KMS-11 (cell line): Measurements from ENCODE around the gene ZFR.

Experiments used
- H2AFZ ChIP-seq: fragments of 200-600 bp; sonication (generic); 2 replicates; pipeline ENCODE4 v1.6.1; 2016; ENCODE audit warnings: antibody characterized with exemption, mixed run types, low read depth
- H3K27ac ChIP-seq: fragments of 200-600 bp; sonication (generic); 2 replicates; pipeline ENCODE4 v1.6.1; 2016; ENCODE audit warnings: mild to moderate bottlenecking, mixed run types
- H3K27me3 ChIP-seq: fragments of 200-600 bp; sonication (generic); 2 replicates; pipeline ENCODE4 v1.6.1; 2017; ENCODE audit warnings: mild to moderate bottlenecking, low read depth, mixed run types, moderate library complexity; ENCODE audit not compliant: insufficient read depth
- H3K36me3 ChIP-seq: fragments of 200-600 bp; sonication (generic); 2 replicates; pipeline ENCODE4 v1.6.1; 2017; ENCODE audit warnings: mild to moderate bottlenecking, mixed run types; ENCODE audit not compliant: insufficient read depth
- H3K4me1 ChIP-seq: fragments of 200-600 bp; sonication (generic); 2 replicates; pipeline ENCODE4 v1.6.1; 2016; ENCODE audit warnings: mild to moderate bottlenecking, low read depth, mixed run types; ENCODE audit not compliant: poor library complexity, severe bottlenecking
- H3K4me2 ChIP-seq: fragments of 200-600 bp; sonication (generic); 2 replicates; pipeline ENCODE4 v1.7.0; 2016; ENCODE audit warnings: mild to moderate bottlenecking, mixed run types
- H3K4me3 ChIP-seq: fragments of 200-600 bp; sonication (generic); IDR thresholded peaks from 2 replicates; pipeline ENCODE4 v1.6.1; 2017; ENCODE audit warnings: low read depth, low read length, mixed read lengths; ENCODE audit not compliant: insufficient read depth
- H3K79me2 ChIP-seq: fragments of 200-600 bp; sonication (generic); 2 replicates; pipeline ENCODE4 v1.6.1; 2016; ENCODE audit warnings: low read depth, mixed run types; ENCODE audit not compliant: insufficient read depth
- H3K9ac ChIP-seq: fragments of 200-600 bp; sonication (generic); 2 replicates; pipeline ENCODE4 v1.6.1; 2016; ENCODE audit warnings: mild to moderate bottlenecking, mixed run types
- H4K20me1 ChIP-seq: fragments of 200-600 bp; sonication (generic); 2 replicates; pipeline ENCODE4 v1.6.1; 2016; ENCODE audit warnings: mild to moderate bottlenecking, mixed run types; ENCODE audit not compliant: insufficient read depth
- TF ChIP-seq, protein P1 (sequence below): fragments of 200-600 bp; sonication (generic); conservative IDR thresholded peaks from 2 replicates; pipeline ENCODE4 v1.6.1; 2017; ENCODE audit warnings: low read depth, mild to moderate bottlenecking, antibody characterized with exemption, low read length, moderate library complexity, mixed read lengths

ZFR gene

DNA sequence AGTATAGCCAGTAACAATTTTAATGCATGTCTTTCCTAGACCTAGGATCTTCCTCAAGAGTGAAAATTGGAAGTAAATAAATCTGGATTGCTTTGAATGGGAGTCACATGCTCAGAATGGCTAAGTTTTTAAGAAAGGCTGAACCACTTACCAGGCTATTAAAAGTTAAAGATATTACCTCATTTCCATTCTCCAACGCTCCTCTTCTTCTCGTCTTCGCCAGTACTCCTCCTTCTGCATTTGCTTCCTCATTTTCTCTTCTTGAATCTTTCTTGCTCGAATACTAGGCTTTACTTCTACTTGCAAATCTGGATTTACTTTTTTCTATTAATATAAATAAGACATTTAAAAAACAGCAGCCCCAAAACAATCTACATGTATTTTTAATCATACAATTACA is 49.6 kb downstream of the ZFR start:
- Histone ChIP-seq H3K9ac (no peak overlapping the region), H3K79me2 (peaks cover 12% of the 10 kb centered on the region; the same call in 1 of the 2 replicates), H3K4me3 (no peak overlapping the region), H3K36me3 (peaks cover 21% of the 10 kb centered on the region; the same call in 1 of the 2 replicates), H3K27ac (no peak overlapping the region), H3K4me2 (no peak overlapping the region), H4K20me1 (no peaks in the 10 kb centered on the region), H3K27me3 (no peaks in the 10 kb centered on the region), H2AFZ (no peak overlapping the region), H3K4me1 (peaks cover 45% of the 10 kb centered on the region)
- TF ChIP-seq, protein P1, sequence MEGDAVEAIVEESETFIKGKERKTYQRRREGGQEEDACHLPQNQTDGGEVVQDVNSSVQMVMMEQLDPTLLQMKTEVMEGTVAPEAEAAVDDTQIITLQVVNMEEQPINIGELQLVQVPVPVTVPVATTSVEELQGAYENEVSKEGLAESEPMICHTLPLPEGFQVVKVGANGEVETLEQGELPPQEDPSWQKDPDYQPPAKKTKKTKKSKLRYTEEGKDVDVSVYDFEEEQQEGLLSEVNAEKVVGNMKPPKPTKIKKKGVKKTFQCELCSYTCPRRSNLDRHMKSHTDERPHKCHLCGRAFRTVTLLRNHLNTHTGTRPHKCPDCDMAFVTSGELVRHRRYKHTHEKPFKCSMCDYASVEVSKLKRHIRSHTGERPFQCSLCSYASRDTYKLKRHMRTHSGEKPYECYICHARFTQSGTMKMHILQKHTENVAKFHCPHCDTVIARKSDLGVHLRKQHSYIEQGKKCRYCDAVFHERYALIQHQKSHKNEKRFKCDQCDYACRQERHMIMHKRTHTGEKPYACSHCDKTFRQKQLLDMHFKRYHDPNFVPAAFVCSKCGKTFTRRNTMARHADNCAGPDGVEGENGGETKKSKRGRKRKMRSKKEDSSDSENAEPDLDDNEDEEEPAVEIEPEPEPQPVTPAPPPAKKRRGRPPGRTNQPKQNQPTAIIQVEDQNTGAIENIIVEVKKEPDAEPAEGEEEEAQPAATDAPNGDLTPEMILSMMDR = no peak

- Histone ChIP-seq H4K20me1 (no peaks in the 10 kb centered on the region), H3K36me3 (peaks cover 12% of the 10 kb centered on the region; the same call in 1 of the 2 replicates), H2AFZ (no peak overlapping the region), H3K27me3 (no peaks in the 10 kb centered on the region), H3K9ac (no peak overlapping the region), H3K27ac (peak overlapping the region; percentile 64), H3K4me1 (peaks cover 72% of the 10 kb centered on the region), H3K4me3 (no peak overlapping the region), H3K4me2 (peak overlapping the region; percentile 74), H3K79me2 (peaks cover 14% of the 10 kb centered on the region; the same call in 1 of the 2 replicates)
- TF ChIP-seq, protein P1 = no peak
Observed at GRCh38 chr5:32392039-32392438, 52.5 kb downstream of the ZFR start.

GRCh38 chr5:32390819-32391591 is 53.5 kb downstream of the ZFR start:
- H3K9ac ChIP-seq = peak overlapping the region; percentile 17; the same call in 1 of the 2 replicates
- H3K36me3 ChIP-seq = peaks cover 2% of the 10 kb centered on the region; the same call in 1 of the 2 replicates
- no peak overlapping the region for H2AFZ ChIP-seq
- H3K27ac ChIP-seq = peak overlapping the region; percentile 64
- peaks cover 14% of the 10 kb centered on the region; the same call in 1 of the 2 replicates for H3K79me2 ChIP-seq
- TF ChIP-seq, protein P1 = no peak
- no peaks in the 10 kb centered on the region for H3K27me3 ChIP-seq
- H3K4me3 ChIP-seq = no peak overlapping the region
- H3K4me1 ChIP-seq = peaks cover 76% of the 10 kb centered on the region
- H3K4me2 ChIP-seq = peak overlapping the region; percentile 74
- H4K20me1 ChIP-seq = no peaks in the 10 kb centered on the region

DNA sequence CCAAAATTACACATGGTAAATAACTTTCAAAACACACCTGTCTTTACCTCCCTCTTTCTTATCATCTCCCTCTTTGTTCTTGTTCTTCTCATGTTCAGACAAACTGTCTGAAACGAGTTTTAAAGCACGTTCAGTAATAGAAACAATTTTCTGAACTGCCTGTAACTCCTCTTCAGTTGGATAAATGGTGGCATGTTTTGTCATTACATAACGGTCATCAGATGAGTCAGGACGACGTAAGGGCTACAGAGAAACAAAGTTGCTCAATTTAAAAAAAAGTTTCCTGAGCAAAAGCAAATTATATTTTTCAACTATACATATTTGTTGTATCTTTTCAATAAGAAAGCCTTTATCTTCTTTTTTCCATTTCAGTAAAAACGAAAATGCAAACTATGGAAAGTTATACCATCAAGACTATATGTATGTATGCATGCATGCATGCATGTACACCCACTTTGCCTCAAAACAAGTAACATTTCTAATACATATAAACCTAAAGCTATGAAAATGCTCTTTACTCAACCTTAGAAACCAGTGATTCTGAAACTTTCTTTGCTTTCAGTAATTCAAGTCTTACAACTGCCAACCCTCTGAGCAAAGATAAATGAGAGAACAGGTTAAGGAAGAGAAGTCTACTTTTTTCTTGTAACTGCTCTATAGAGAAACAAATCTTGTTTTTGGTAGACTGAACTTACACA is 56.0 kb downstream of the ZFR start:
- H3K4me2 ChIP-seq = no peak overlapping the region
- H3K9ac ChIP-seq = no peak overlapping the region

More for the DNA sequence above, 56.0 kb downstream of the ZFR start:
- Histone ChIP-seq H4K20me1 (no peaks in the 10 kb centered on the region), H3K36me3 (no peaks in the 10 kb centered on the region; the same call in 1 of the 2 replicates), H2AFZ (no peak overlapping the region), H3K4me1 (peaks cover 67% of the 10 kb centered on the region), H3K79me2 (peaks cover 11% of the 10 kb centered on the region; the same call in 1 of the 2 replicates), H3K27ac (no peak overlapping the region), H3K4me3 (no peak overlapping the region), H3K27me3 (no peaks in the 10 kb centered on the region)
- TF ChIP-seq, protein P1 = no peak
